HG03442 (cell line): ENCODE data around the gene FBXL16.

ENCODE experiments used
- ATAC-seq: cut with Tn5 transposase; IDR thresholded peaks from one replicate; pipeline ENCODE4 v1.9.1; 2021; ENCODE audit warnings: mild to moderate bottlenecking, moderate library complexity; ENCODE audit not compliant: unreplicated experiment

Gene FBXL16

DNA sequence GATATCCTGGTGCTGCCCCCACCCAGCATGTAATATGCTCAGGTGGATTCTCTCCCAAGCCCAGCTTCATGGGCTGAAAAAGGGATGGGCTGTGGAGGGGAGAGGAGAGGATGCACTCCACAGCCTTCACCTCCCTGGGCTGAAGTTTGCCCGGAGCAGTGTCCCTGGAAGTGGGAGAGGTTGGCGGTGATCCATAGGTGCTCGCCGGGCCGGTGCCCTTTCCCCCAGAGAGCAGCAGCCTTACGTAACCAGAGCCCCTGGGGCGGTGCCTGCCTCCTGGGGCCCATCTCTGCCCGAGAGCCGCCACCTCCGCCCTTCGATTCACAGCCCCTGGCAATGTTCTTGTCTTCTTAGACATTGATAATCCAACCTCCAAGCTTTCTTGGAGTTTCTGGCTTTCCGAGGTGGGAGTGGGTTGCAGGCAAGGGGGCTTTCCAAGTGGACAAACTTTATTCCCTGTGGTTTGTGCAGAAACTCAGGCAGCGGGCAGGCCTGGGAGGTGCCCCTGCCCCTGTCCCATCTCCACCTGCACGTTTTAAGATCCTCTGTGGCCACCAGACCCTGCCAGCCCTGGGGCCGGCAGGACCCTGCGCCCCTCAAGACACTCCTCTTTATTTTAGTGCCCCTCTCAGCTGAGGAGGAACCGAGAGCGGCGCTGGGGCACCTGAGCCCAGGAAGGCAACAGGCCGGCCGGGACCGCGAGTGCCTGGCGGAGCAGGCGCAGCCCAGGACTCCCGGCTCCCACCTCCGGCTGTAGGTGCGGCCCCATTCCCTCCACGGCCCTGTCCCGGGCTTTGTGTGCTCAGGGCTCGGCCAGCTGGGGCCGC is 59.5 kb downstream of the FBXL16 start:
- ATAC-seq, result no peak

DNA sequence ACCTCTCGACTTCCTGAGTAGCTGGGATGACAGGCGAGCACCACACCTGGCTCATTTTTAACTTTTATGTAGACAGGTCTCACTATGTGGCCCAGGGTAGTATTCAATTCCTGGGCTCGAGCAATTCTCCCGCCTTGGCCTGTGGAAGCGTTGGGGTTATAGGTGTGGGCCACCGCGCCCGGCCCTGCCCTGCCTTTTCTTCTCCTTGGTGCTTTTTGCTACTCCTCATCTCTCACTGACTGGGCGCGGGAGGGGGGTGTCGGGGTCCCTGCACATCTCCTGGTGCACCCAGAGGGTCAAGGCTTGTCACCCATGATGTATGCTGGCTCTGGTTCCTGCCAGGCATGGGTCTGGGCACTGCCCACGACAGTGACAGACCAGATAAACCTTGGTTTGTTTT is 61.0 kb downstream of the FBXL16 start:
- no peak for ATAC-seq

- ATAC-seq, result no peak
Observed at GRCh38 chr16:643050-643368, 62.6 kb downstream of the FBXL16 start.
